Fibroblast of pulmonary artery (primary cell): Measurements from ENCODE around the gene KIF26B.

Source experiments
- DNase-seq: peaks from one replicate; pipeline ENCODE4 v3.0.0-alpha.2; 2010; ENCODE audit warnings: low read depth
- H3K4me3 ChIP-seq: replicated peaks from 2 replicates; pipeline ENCODE4 v1.5.1; 2011; ENCODE audit warnings: low read depth, mild to moderate bottlenecking, control low read depth, low read length, moderate library complexity
- TF ChIP-seq, protein P1 (sequence below): IDR thresholded peaks from 2 replicates; pipeline ENCODE4 v1.5.1; 2011; ENCODE audit warnings: mild to moderate bottlenecking, control low read depth, low read length, inconsistent platforms; ENCODE audit errors: missing control alignments

KIF26B gene

DNA sequence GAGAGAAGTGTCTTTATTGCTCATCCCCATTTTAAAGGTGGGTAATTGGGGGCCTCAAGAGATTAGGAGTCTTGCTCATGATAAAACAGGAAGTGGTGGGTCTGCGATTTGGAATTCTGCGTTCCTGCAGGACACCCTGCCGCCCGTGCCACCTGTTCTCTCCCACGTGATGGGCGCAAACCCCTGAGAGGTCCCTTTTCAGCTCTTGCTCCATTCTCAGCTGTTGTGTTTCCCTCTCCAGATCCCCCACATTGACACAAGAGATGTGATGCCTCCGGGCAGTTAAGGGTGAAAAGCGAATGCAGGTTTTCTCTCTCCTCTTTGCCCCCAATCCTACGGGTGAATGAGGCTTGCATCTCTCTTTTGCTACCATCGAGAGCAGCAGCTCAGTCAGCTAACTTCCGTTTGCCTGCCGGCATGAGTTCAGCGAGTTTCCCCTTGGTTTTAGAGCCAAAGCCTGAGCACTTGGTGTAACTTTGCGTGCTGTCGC lies 57.5 kb downstream of the KIF26B start:
- no peak for DNase-seq
- TF ChIP-seq, protein P1, sequence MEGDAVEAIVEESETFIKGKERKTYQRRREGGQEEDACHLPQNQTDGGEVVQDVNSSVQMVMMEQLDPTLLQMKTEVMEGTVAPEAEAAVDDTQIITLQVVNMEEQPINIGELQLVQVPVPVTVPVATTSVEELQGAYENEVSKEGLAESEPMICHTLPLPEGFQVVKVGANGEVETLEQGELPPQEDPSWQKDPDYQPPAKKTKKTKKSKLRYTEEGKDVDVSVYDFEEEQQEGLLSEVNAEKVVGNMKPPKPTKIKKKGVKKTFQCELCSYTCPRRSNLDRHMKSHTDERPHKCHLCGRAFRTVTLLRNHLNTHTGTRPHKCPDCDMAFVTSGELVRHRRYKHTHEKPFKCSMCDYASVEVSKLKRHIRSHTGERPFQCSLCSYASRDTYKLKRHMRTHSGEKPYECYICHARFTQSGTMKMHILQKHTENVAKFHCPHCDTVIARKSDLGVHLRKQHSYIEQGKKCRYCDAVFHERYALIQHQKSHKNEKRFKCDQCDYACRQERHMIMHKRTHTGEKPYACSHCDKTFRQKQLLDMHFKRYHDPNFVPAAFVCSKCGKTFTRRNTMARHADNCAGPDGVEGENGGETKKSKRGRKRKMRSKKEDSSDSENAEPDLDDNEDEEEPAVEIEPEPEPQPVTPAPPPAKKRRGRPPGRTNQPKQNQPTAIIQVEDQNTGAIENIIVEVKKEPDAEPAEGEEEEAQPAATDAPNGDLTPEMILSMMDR: no peak
- H3K4me3 ChIP-seq: no peak overlapping the region

GRCh38 chr1:245213066-245213831 lies 58.5 kb downstream of the KIF26B start:
- TF ChIP-seq, protein P1: no peak
- no peak overlapping the region for H3K4me3 ChIP-seq
- no peak for DNase-seq

GRCh38 chr1:245215071-245215470 lies 60.3 kb downstream of the KIF26B start:
- TF ChIP-seq, protein P1: no peak
- DNase-seq: no peak
- H3K4me3 ChIP-seq: no peak overlapping the region

DNA sequence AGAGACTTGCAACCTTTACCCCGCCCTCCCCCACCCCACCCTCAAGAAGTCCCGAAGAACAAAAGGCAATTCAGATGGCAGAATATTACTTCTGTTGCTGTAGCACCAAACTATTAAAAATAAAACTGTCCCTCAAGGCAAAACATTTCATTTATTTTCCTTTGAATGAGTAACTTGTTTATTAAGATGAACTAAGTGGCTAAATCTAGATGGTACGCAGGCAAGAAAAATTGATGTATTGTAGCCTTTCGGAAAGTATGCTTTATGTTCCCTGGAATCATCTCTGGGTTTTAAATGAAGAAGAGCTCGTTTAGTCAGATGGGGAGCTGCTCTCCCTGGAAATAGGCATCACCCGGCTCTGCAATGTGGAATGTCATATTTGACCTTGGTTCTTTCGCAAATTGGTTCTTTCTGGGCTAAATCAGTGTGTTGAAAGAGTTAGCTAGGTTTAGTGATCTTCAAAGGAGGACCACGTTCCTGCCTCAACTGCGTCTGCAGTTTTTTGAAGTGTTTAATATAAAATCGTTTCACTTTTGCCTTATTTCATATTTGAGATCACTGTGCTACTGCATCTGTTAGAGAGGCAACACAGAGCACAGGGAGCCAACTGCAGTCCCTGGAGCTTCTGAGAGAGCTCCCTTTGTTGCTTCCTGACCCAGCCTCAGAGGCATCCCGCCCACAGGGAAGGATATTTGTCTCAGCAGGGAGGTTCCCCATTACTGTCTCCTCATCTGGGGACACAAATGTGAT lies 61.8 kb downstream of the KIF26B start:
- DNase-seq: no peak
- TF ChIP-seq, protein P1: no peak
- no peak overlapping the region for H3K4me3 ChIP-seq

- DNase-seq: no peak
- TF ChIP-seq, protein P1: no peak
- no peak overlapping the region for H3K4me3 ChIP-seq
Measured at GRCh38 chr1:245217853-245218608, 63.2 kb downstream of the KIF26B start.

DNA sequence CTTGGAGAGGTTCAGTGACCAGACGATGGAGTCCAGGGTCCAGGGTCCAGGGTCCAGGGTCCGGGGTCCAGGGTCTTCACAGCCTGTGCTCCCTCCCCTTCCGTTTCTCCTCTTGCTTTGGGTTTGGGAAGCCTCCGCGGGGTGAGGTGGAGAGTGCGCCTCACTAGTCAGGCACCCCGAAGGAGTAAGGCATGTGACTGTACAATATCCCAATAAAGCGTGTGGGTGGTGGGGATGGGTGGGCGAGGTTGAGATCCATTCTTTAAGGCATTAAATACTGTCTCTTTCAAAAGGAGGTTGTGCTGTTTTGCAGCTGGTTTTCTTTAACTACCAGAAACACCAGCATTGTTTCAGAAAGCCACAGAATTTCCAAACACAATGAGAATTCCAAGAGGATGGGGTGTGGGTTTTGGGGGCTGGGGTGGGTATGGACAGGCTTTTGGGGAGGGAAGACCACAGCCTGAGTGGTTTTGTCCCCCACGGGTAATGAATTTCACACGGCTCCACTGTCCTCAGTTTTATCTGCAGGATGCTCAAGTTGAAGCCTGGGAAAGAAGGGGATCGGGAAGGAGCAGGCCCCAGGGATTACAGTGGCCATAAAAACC lies 65.7 kb downstream of the KIF26B start:
- TF ChIP-seq, protein P1: no peak
- no peak overlapping the region for H3K4me3 ChIP-seq
- no peak for DNase-seq
